ENCODE data around the gene NCAM2.

Gene NCAM2

DNA sequence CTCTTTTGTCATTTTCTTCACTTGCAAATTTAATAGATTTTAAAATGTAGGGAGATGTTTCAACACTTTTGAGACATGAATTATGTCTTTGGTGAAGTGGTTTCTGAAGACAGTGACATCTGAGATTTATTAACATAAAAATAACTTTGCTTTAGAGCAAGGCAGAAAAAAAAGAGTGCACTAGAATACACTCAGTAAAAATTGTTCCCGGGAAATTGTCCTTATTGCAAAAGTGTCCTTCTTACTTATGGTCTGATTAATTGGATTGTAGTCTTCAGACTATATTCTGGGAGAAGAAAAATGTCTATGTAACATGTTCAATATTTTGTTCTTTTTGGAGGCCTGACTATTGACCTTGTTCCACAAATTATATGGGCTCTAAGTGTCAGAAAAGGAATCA is 468.5 kb downstream of the NCAM2 start:
- no peak for DNase-seq

DNA sequence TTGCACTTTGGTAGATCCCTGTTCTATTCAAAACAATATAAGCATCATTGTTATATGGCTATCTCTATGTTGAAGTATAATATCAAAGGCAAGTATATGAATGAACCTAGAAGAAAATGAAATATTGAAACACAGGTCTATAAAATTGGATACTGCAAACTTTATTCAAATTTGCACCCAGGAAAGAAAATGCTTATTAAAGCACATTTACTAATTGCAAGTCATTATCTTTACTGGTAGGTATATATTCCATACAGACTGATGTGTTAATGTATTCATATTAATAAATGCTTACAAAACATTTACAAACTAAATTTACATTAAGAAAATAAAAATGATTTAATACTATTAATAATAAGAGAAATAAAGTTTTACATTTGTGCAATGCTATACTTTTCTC is 469.8 kb downstream of the NCAM2 start:
- no peak for DNase-seq

DNA sequence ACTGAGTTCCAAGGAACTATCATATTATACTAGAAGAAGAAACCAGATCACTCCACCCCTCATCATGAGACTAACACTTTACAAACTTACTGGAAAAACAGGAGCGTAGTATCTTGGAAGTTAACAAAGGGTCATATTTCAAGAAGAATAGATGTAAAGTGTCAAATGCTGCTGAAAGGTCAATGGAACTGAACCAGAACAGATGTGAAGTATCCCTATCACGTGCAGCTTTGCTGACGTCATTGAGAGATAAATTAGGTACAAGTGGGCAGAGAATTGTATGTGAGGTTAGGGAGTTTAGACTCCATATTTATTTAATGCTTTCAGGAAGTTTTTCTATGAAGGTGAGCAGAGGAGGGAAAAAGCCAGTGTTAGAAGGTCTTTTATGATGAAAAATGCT is 483.0 kb downstream of the NCAM2 start:
- DNase-seq: no peak

DNA sequence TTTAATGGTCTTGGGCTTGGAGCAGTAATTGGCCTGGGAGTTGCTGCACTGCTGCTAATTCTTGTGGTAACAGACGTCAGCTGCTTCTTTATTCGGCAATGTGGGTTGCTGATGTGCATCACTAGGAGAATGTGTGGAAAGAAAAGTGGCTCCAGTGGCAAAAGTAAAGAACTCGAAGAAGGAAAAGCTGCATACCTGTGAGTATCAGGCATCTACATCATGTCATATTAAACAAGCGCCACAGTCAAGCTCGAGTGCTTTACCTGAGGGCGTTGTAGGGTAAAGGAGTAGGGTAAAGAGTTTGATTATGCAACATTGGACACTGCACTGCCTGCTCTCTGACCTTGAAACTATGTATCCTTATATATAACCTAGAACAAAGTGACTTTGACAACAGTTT is 510.6 kb downstream of the NCAM2 start:
- no peak for DNase-seq

DNA sequence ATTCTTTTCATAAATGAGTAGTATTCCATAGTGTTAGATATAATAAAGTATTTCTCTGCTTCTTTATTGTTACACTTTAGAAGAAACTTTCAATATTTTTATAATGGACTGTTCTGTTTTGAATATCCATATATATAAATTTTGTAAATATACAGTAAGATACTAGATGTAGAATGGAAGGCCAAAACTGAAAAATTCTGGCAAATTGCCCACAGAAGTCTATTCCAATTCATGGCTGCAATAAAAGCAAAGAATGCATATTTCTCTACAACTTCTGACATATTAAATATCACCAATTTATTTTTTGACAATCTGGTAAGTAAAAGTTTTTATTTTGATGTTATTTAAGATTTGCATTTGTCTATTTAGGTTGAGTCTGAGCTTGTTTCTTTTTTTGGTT is 532.5 kb downstream of the NCAM2 start:
- no peak for DNase-seq

DNA sequence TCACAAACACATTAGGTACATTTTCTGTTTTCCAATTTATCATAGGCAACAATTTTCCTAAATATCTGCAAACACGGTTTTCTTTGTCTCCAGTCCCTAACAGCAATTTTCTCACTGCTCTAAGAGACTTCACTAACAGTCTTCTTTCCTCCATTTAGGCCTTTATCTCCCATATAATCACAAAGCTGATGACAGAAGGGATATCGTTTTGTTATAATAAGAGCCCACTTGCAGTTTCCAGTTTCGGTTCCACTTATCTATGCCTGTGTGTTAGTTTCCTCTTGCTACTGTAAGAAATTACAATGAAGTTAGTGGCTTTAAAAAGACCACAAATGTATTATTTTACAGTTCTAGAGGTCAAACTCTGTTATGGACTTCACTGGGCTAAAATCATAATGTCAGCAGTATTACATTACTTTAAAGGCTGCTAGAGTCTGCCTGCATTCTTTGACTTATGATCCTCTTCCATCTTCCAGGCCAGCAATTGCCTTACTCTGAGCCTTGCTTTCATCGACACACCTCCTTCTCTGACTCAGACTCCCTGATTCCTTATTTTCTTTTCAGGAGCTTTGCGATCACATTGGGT is 549.3 kb downstream of the NCAM2 start:
- no peak for DNase-seq

DNA sequence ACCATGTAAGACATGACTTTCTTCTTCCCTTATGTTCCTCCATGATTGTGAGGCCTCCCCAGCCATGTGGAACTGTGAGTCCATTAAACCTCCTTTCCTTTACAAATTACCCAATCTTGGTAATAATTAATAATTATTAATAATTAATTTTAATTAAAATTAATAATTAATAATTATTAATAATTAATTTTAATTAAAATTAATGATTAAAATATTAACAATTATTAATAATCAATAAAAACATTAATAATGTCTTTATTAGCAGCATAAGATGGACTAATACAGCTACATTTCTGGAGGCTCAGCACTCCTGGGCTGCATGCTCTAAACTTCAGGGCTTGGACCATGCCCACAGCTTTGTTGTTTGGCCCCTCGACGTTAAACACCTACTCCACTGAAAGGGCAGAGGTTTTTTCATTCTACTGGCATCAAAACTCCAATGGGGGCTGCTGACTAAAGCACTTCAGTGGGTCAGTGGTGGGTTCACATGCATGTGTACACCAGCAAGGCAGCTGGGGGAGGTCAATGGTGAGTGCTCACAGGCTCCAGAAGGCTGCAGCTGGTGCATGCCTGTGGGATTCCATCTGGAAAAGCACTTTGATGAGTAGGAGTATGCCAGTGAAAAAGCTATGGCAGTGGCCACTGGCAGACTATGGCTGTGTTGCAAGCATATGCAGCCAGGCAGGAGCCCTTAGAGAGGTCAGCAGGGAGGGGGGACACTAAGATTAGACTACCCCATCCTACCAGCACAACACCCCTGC is 561.3 kb downstream of the NCAM2 start:
- no peak for DNase-seq

Data from GF-D8 (cell line).